GM12891 (cell line): ENCODE measurements around the gene PHOSPHO2.
"Not testable (repeated sequence)": the region's sequence is repeated elsewhere in the genome, so short reads cannot be mapped to it uniquely, and the experiment has no call there.

Source experiments
- PAX5 ChIP-seq: IDR thresholded peaks from 2 replicates; pipeline ENCODE4 v1.6.1; 2011; ENCODE audit warnings: low read length, moderate library complexity, mild to moderate bottlenecking; ENCODE audit not compliant: insufficient read depth, severe bottlenecking
- POLR2A ChIP-seq: IDR thresholded peaks from 2 replicates; pipeline ENCODE4 v1.6.1; 2011; ENCODE audit warnings: low read depth, low read length, control low read depth
- POLR2AphosphoS5 ChIP-seq: IDR thresholded peaks from 2 replicates; pipeline ENCODE4 v1.6.1; 2011; ENCODE audit warnings: low read depth, low read length, control low read depth
- POU2F2 ChIP-seq: IDR thresholded peaks from 2 replicates; pipeline ENCODE4 v1.6.1; 2011; ENCODE audit warnings: low read depth, mild to moderate bottlenecking, control low read depth, low read length, moderate library complexity
- SPI1 ChIP-seq: IDR thresholded peaks from 2 replicates; pipeline ENCODE4 v1.6.1; 2011; ENCODE audit warnings: low read depth, low read length, control low read depth
- TAF1 ChIP-seq: IDR thresholded peaks from 2 replicates; pipeline ENCODE4 v1.6.1; 2011; ENCODE audit warnings: low read depth, low read length, control low read depth

GRCh38 chr2:169684712-169685111, 9.6 kb upstream of the PHOSPHO2 start:
- not testable (repeated sequence) for TF ChIP-seq TAF1, POLR2A, POLR2AphosphoS5, PAX5, POU2F2, SPI1
